ENCODE results near the gene TRMT10A. TPM values are rescaled to one million over a fixed set of nuclear protein-coding genes. Genes with fewer than 3 reads are reported as not detected.

The TRMT10A gene
- total RNA-seq, 4 donors from 2014 or later = 6.0 to 9.0 (median 6.2) TPM

GRCh38 chr4:99578714-99579113 lies 14.9 kb upstream of the TRMT10A start:
- no peak for TF ChIP-seq CTCF (IDR thresholded peaks at IDR 0.05; ENCODE audit: low read depth)

DNA sequence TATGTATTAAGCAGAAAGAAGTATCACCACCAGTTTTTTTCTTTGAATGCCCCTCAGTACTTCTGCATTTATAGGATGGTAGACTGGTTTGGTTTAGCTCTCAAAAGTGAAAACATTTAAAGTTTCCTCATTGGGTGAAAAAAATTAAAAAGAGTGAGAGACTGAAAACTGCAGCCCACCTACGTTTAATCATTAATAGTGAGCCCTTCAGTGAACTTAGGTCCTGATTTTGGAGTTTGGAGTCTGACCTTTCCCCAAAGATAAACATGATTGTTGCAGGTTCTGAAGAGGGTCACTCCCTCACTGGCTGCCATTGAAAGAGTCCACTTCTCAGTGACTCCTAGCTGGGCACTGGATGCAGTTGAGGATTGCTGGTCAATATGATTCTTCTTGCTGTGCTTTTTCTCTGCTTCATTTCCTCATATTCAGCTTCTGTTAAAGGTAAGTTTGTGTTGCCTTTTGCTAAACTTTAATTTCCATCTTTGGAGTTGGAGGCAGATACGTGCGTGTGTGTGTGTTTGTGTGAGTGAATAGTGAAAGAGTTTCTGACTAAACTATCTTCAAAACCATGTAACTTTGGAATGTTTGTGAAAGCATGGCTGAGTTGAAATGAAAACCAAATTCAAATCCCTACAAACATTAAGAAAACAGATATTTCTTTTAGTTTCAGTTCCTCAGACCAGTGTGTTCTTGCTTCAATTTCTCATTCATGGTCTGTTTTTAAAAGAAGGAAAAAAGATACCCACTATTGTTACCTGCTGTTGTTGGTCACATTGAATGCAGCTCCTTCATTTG lies 10.9 kb upstream of the TRMT10A start, which contains the start of gene MTTP:
MTTP (plus strand) TSS at position 295 of the 795 bp plus-strand sequence; CDS start at position 381, 86 bp downstream.
- no peak for TF ChIP-seq CTCF (IDR thresholded peaks at IDR 0.05; ENCODE audit: low read depth)

GRCh38 chr4:99573735-99574368 lies 10.0 kb upstream of the TRMT10A start:
- no peak for TF ChIP-seq CTCF (IDR thresholded peaks at IDR 0.05; ENCODE audit: low read depth)

DNA sequence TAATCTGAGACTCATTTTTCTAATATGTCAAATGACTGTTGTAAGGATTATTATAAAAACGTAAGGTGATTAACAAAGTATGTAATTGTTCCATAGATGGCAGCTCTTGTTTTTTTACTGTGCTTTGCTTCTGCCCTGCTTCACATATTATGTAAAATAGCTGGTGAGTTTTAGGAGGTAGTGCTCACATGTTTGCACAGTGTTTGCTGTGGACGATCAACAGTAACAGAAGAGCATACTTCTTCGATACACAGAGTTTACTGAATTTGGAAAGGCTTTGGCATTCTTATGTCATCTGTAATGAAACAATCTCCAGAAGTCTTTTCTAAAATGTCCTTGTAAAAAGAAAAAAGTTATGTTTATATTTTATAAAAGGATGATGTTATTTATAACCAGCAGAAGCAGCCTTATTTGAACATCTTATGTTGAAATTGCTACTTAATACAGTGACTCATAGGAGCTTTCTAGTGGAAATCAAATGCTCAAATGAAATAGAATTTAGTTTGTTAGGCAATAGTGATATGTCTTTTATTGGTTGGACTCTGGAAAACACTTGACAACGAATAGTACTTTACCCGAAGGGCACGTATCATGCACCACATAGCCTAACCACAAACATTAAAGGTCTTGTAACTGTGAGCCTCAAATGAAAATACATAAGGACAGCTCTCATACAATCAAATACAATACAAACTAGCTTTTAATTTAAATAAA lies 8.8 kb upstream of the TRMT10A start:
- no peak for TF ChIP-seq CTCF (IDR thresholded peaks at IDR 0.05; ENCODE audit: low read depth)

DNA sequence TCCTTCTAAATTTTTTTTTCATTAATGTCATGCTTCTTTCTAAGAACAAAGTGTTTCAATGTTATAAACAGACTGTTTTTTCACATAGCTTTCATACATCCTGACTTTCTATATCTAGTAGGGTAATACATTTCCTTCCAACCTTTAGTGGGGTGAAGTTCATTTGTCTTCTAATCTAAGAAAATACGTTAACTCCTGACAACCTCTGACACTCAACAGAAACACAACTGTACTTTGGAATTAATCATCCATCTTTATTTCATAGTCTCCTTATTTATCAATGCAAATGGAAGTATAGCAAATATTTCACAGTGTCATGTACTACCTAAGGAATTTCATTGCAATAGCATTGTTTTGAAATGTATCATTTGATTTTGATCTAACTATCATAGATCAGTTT lies 8.0 kb upstream of the TRMT10A start:
- no peak for TF ChIP-seq CTCF (IDR thresholded peaks at IDR 0.05; ENCODE audit: low read depth)

- TF ChIP-seq CTCF (IDR thresholded peaks at IDR 0.05; ENCODE audit: low read depth) = no peak
Measured at GRCh38 chr4:99564921-99565320, 1.1 kb upstream of the TRMT10A start.

DNA sequence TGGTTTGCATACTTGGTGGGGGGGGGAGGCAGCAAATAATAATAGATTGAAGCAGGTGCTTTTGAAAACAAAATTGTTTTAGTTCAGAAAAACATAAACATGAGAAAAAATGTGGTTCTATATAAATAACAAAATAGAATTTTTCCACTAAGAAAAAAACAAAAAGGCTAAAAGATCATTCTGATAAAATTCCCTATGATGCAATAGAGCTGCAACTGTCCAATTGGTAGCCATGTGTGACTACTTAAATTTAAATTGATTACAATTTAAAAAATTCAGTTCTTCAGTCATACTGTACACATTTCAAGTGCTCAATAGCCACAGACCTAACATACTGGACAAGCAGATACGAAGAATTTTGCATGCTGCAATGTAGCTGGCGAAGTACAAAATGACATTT lies 11.0 kb downstream of the TRMT10A start:
- TF ChIP-seq CTCF (IDR thresholded peaks at IDR 0.05; ENCODE audit: low read depth) = no peak
